Right lung (tissue), 5 donors: ENCODE measurements around the gene TTC13. TPM values are rescaled to one million over a fixed set of nuclear protein-coding genes. Genes with fewer than 3 reads are reported as not detected.

ENCODE experiments used
- DNase-seq, 2 donors: peaks; one replicate each; pipeline ENCODE4 v3.0.0-alpha.2; 2013
- polyA plus RNA-seq, 5 donors: library from polyadenylated mRNA; unstranded; fragments of 120-200 nt; gene quantifications; one replicate each; pipeline versions ENCODE4 v1.2.1 to v1.2.3, GENCODE V29; 2013; ENCODE audit warnings: inconsistent platforms in 1 of 5, low replicate concordance in 1 of 5; ENCODE audit not compliant: insufficient read length in 5 of 5, insufficient read depth in 1 of 5

Gene TTC13
- polyA plus RNA-seq, 5 donors, result 19.4 to 29.9 (median 28.4) TPM

- DNase-seq, result no peak
Measured at GRCh38 chr1:230875370-230875769, 103.3 kb downstream of the TTC13 start.

- no peak for DNase-seq
Measured at GRCh38 chr1:230870916-230871315, 107.7 kb downstream of the TTC13 start.

DNA sequence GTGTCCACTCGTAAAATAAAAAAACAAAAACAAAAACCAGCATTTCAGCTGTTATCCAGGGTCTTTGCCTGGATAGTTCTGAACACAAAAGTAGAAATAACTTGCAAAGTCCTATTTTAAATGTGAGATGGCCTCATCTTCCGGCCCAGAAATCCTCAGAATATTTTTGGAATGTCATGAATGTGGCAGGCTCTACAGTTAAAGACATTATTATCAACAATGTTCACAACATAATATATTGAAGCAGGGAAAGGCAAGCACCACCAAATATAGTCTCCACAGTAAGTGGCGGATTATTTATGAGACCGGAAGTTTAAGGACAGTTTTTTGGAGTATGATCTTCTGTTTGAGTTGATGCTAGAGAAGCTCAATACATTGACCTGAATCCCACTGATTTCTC lies 109.2 kb downstream of the TTC13 start:
- DNase-seq, result no peak

DNA sequence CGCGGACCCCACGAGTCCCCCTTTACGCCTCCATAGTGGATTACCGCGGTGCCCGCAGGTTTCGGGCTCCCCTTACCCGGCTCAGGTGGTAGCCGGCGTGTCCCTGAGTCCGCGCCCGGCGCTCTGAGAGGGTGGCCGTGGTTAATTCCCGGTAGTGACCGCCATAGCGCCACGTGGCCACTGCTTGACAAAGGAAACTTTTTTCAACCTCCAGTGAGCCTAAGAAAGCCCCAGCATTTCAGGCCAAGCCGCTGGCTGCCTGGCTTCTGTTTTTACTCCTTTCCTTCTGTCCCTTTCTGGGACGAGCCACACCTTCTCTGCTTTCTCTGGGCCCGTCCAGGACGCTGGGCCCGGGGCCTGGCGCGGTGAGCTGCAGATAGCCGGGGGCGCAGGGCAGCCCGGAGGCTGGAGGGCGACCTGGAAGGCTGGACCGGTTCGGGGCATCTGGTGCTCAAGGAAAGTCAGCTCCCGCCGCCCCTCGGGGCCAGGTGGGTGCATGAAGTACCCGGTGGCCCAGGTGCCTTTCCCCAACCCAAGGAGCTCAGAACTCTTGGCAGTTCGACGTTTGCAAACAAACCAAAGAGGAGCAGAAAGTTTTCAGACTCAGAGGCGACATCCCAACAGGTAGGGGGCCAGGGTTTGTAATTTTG lies 109.8 kb downstream of the TTC13 start:
- peak in 1 of 2 donors; percentile 56 for DNase-seq

DNA sequence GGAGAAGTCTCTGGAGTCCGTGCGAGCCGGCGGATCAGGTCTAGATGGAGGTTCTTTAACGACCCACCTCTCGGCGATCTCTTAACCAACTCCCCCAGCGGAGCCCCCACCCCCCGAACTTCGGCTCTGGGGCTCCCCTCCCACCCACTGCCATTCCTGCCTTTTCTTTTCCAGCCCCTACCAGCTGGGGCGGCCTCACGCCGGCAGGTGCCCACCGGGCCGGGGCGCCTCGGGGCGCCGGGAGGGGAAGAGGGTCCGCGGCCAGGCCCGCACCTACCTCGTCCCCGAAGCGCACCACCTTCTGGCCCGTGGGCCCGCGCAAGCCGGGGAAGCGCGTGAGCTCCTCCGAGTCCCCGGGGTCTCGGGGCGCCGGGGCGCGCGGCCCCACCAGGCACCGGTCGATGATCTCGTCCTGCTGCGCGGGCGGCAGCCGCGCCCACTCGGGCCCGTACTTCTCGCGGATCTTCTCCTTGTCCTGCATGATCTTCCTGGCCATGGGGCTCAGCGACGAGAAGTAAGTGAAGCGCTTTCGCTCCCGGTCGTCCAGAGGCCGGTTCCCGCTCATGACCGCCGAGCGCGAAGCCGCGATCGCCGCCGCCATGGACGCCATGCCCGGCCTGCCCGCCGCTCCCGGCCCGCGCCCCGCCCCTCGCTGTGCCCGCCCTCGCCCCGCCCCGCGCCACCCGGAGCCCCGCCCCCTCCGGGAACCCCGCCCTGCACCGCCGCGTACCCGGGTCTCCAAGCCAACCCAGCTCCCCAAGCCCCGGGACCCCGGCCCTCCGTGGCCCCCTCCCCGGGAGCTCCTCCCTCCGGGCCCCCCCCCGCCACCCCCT lies 110.5 kb downstream of the TTC13 start, which contains the start of gene C1orf198:
TSS of gene C1orf198 (minus strand) at position 619 of the 833 bp plus-strand sequence. CDS start at position 610, 9 bp downstream.
- peak in 1 of 2 donors; percentile 57 for DNase-seq

GRCh38 chr1:230867101-230867902 lies 111.4 kb downstream of the TTC13 start:
- DNase-seq, result no peak

DNA sequence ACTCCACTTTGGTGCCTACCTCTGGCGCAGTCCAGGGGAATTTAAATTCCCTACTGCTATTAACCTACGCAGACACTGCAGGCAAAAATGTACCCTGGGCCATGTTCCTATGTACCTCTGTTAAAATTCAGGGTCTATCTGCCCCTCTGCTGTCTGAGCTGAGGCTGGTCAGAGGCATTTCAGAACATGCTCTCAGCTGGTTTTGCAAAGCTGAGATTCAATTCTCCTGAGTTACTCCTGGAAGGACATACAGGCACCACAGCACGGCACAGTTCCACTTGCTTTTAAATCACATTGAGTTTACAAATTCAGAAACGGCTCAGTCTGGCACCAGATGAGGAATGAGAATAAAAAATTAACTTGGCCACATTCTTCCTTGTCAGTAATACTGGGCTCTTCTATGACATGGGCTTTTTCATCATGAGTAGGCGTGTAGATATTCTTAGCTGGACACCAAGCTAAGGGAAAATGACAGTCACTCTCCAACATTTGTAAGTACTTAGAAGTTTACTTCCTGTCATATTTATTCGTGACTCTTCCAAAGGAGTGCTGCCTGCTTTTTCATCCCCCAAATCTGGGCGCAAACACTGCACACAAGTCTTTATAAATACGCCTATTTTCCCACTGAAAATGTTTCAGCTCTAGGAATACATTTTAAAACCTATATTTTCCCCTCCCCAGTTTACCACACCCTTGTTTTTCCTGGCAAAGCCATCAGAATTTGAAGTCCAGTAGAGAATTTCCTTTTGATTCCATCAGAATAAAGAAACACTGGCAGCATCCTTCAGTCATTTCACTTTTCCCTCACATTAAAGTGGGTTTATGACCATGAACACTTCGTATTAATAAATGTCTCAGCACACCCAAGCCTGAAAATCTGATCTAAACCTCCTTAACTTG lies 112.2 kb downstream of the TTC13 start:
- no peak for DNase-seq

DNA sequence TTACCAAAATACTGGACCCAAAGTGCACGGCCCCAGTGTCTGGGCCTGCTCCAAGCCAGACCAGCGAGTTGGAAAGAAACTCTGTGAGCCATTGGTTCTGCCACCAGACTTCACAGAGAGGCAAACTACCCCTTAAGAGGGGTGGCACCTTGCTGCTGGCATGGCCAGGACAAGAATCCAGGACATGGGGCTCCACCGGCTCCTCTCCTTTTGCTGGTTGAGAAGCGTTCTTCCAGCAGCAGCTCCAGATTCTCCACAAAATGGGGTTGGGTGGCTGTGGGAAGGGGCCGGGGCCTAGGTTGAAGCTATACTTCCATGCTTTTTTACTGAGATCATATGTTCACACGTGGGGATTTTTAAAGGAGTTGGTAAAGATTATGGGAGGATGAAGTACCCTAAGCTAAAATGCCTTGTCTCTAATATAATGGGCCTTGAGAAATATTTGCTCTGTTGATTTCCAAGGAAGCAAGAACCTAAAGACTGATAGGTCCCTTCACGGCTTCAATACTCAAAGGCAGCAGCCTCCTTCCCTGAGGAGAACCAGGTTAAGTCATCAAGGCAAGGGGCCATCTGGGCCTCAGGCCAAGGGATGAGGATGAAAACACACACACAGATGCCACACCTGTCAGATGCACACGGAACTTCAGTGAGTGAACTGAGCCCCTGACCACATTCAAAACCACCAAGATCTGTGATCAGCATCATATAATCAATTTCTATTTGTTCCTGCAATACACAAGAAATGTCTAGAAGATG lies 113.4 kb downstream of the TTC13 start:
- no peak for DNase-seq

- DNase-seq, result no peak
Measured at GRCh38 chr1:230864441-230864840, 114.2 kb downstream of the TTC13 start.

DNA sequence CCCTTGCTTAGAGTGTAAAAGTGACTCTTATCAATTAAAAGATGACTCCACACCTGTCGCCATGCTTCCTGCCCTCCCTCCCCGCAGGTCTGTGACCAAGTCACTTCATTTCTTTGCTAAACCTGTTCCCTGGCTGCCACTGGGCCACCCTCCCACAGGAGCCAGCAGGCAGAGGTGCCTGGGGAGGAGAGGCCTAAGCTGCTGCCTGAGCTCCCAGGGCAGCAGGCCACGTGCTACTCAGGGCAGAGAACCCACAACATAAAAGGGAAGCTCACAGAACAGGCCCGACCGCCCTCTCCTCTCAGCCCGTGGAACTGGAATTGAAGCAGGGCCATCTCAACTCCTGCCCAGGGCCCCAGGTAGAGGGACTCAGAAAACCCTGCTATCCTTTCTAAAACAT lies 115.2 kb downstream of the TTC13 start:
- DNase-seq, result peak in 1 of 2 donors; percentile 64

GRCh38 chr1:230861970-230862595 lies 116.6 kb downstream of the TTC13 start:
- DNase-seq, result no peak

GRCh38 chr1:230861489-230861888 lies 117.2 kb downstream of the TTC13 start:
- no peak for DNase-seq

DNA sequence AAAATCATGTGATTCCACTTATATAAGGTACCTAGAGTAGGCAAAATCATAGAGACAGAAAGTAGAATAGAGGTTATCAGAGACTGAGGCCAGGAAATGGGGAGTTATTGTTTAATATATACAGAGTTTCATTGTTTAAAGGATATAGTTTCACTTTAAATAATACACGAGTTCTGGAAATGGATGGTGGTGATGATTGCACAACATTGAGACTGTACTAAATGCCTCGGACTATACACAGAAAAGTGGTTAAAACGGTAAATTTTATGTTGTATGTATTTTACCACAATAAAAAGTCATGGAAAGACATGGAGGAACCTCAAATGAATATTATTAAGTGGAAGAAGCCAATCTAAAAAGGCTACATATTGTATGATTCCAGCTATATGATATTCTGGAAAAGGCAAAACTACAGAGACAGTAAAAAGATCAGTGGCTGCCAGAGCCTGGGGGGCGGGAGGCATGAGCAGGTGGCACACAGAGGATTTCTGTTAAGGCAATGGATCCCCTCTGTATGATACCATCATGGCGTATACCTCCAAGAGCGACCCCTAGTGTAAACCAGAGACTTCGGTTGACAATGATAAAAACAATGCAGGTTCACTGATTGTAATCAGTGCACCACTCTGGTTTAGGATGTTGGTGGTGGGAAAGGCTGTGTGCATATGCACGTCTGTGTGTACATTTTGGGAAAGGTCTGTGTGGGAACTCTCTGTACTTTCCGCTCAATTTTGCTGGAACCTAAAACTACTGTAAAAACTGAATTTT lies 117.9 kb downstream of the TTC13 start:
- no peak for DNase-seq

- peak in 1 of 2 donors; percentile 46 for DNase-seq
Measured at GRCh38 chr1:230858918-230859729, 119.5 kb downstream of the TTC13 start.

GRCh38 chr1:230858236-230858820 lies 120.3 kb downstream of the TTC13 start:
- no peak for DNase-seq

- no peak for DNase-seq
Measured at GRCh38 chr1:230857822-230858221, 120.8 kb downstream of the TTC13 start.

- DNase-seq, result no peak
Measured at GRCh38 chr1:230857077-230857476, 121.6 kb downstream of the TTC13 start.
